Measurements from ENCODE around the gene SMAGP. TPM values are rescaled to one million over a fixed set of nuclear protein-coding genes. Genes with fewer than 3 reads are reported as not detected.

The SMAGP gene
- total and polyA plus RNA-seq, 2 of the 13 experiments (the other 11 are each of a cell fraction or from before 2014, with no cell fraction given) = 9.2 TPM

DNA sequence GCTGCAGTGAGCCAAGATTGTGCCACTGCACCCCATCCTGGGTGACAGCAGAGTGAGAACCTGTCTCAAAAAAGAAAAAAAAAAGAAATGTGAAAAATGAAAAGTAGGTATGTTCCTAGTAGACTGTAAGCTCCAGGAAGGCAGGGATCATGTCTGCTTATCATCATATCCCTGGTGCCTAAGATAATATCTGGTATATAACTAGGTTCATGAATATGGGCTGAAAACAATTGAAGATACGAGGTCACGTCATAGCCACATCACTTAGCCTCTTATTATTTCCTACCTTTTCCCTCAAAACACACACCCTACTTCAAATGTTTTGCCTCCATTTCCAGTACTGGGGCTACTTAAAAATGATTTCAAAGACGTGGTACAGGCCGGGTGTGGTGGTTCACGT is 55.3 kb downstream of the SMAGP start:
- Histone ChIP-seq H3K9ac (ENCODE audit: insufficient read depth, low read depth, low read length) (no peak overlapping the region), H3K36me3 (replicated peaks in 1 of 2; ENCODE audit: control insufficient read depth in 1 of 2, insufficient read depth in 2 of 2, low read length in 2 of 2) (no peaks in the 10 kb centered on the region), H3K79me2 (ENCODE audit: insufficient read depth, low read length) (no peaks in the 10 kb centered on the region), H3K9me3 (ENCODE audit: low read length) (no peaks in the 10 kb centered on the region), H3K27me3 (ENCODE audit: control insufficient read depth in 1 of 2, insufficient read depth in 2 of 2, low read length in 2 of 2) (no peaks in the 10 kb centered on the region; a peak in 1 of 5 replicates), H3K4me1 (ENCODE audit: insufficient read depth, low read length) (peaks cover 15% of the 10 kb centered on the region), H2AFZ (ENCODE audit: low read length) (no peak overlapping the region), H4K20me1 (ENCODE audit: insufficient read depth, low read length) (no peaks in the 10 kb centered on the region), H3K27ac (ENCODE audit: extremely low read length, insufficient read depth, low read length) (no peak overlapping the region), H3K4me3 (replicated peaks in 1 of 3; ENCODE audit: insufficient read depth in 1 of 3, low read depth in 2 of 3, low read length in 3 of 3) (no peak overlapping the region), H3K4me2 (ENCODE audit: low read depth, low read length) (no peak overlapping the region)
- in situ Hi-C loops (cut with HindIII; ENCODE audit: extremely low pct_ligation_motif_present, low pct_unique_long_range_greater_than_20kb) = no loop called here
- CTCF ChIA-PET (ENCODE audit: low intra/inter-chr PET ratio, low total read pairs) = no interaction called here
- intact Hi-C loops (cut with micrococcal nuclease; ENCODE audit: unreplicated experiment) = no loop called here
- FAIRE-seq (no peak), ATAC-seq (no peak), DNase-seq (ENCODE audit: low spot score) (no peak)
- POLR2A ChIA-PET = no interaction called here
- 82% methylated on average over 5 of the region's 5 CpGs for WGBS (ENCODE audit: low lambda C conversion rate)
- BruUV-seq (replicated peaks) = no TSS peak
- no peak for TF ChIP-seq NFYC (CRISPR knock-in tag; IDR thresholded peaks at IDR 0.05)
- no peak for TF ChIP-seq ZNF616 (CRISPR knock-in tag; IDR thresholded peaks at IDR 0.05; ENCODE audit: low read depth)
- TF ChIP-seq MYNN (CRISPR knock-in tag; IDR thresholded peaks at IDR 0.05; ENCODE audit: low read depth) = no peak

DNA sequence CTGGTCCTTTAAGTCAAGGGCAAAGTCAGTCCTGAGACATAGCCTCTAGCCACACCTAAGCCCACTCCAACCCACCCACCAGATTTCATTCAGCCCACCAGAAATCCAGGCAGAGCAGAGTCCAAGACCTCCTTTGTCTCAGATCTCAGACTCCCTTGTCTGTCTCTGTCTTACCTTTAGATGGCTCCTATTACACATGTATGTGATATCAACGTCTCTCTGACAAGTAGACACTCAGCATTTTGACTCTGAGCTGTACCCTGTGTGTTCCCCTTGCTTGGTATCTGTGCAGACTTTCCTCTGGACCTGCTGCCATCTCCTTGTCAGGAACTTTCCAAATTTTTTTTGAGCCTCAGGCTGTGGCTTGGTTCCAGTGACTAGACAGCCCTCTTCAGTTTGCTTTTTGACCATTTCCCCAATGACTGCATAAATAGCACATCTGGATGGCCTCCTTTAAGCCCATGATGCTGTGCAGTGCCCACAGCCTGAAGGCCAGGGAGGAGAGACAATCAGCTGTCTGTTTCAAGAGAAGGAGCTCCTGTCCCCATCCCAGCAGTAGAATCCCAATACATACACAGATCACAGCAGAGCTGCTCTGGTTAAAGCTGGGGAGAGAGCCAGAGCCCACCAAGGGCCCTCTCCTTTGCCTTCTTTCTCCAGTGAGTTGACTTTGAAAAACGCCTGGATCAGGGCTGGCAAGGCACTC is 59.4 kb downstream of the SMAGP start:
- H3K36me3 ChIP-seq (replicated peaks in 1 of 2; ENCODE audit: control insufficient read depth in 1 of 2, insufficient read depth in 2 of 2, low read length in 2 of 2) = no peaks in the 10 kb centered on the region
- TF ChIP-seq, protein P1, sequence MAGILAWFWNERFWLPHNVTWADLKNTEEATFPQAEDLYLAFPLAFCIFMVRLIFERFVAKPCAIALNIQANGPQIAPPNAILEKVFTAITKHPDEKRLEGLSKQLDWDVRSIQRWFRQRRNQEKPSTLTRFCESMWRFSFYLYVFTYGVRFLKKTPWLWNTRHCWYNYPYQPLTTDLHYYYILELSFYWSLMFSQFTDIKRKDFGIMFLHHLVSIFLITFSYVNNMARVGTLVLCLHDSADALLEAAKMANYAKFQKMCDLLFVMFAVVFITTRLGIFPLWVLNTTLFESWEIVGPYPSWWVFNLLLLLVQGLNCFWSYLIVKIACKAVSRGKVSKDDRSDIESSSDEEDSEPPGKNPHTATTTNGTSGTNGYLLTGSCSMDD (CRISPR knock-in tag; IDR thresholded peaks at IDR 0.05) = no peak
- TF ChIP-seq EP300 (IDR thresholded peaks at IDR 0.05; ENCODE audit: low read depth in 2 of 2, low read length in 2 of 2) = no peak
- no peak for TF ChIP-seq EP300 (CRISPR knock-in tag; IDR thresholded peaks at IDR 0.05; ENCODE audit: borderline replicate concordance)
- no peak for TF ChIP-seq PHF20 (CRISPR knock-in tag; IDR thresholded peaks at IDR 0.05)
- TF ChIP-seq SMARCC2 (IDR thresholded peaks at IDR 0.05) = no peak
- TF ChIP-seq ONECUT2 (CRISPR knock-in tag; IDR thresholded peaks at IDR 0.05) = no peak
- no peak for TF ChIP-seq MED13 (CRISPR knock-in tag; IDR thresholded peaks at IDR 0.05)
- no peak for TF ChIP-seq FOXA1 (IDR thresholded peaks at IDR 0.05)
- no peak for TF ChIP-seq FOXA1 (CRISPR knock-in tag; IDR thresholded peaks at IDR 0.05)
- TF ChIP-seq, protein P2, sequence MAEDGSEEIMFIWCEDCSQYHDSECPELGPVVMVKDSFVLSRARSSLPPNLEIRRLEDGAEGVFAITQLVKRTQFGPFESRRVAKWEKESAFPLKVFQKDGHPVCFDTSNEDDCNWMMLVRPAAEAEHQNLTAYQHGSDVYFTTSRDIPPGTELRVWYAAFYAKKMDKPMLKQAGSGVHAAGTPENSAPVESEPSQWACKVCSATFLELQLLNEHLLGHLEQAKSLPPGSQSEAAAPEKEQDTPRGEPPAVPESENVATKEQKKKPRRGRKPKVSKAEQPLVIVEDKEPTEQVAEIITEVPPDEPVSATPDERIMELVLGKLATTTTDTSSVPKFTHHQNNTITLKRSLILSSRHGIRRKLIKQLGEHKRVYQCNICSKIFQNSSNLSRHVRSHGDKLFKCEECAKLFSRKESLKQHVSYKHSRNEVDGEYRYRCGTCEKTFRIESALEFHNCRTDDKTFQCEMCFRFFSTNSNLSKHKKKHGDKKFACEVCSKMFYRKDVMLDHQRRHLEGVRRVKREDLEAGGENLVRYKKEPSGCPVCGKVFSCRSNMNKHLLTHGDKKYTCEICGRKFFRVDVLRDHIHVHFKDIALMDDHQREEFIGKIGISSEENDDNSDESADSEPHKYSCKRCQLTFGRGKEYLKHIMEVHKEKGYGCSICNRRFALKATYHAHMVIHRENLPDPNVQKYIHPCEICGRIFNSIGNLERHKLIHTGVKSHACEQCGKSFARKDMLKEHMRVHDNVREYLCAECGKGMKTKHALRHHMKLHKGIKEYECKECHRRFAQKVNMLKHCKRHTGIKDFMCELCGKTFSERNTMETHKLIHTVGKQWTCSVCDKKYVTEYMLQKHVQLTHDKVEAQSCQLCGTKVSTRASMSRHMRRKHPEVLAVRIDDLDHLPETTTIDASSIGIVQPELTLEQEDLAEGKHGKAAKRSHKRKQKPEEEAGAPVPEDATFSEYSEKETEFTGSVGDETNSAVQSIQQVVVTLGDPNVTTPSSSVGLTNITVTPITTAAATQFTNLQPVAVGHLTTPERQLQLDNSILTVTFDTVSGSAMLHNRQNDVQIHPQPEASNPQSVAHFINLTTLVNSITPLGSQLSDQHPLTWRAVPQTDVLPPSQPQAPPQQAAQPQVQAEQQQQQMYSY (CRISPR knock-in tag; IDR thresholded peaks at IDR 0.05) = no peak
- TF ChIP-seq, protein P3, sequence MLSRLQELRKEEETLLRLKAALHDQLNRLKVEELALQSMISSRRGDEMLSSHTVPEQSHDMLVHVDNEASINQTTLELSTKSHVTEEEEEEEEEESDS (CRISPR knock-in tag; IDR thresholded peaks at IDR 0.05; ENCODE audit: borderline replicate concordance) = no peak
- H3K4me2 ChIP-seq (ENCODE audit: low read depth, low read length) = no peak overlapping the region
- intact Hi-C loops (cut with micrococcal nuclease; ENCODE audit: unreplicated experiment) = no loop called here
- ATAC-seq (no peak; the same call in 1 of the 3 replicates), FAIRE-seq (no peak), DNase-seq (ENCODE audit: low spot score) (no peak)
- H3K9me3 ChIP-seq (ENCODE audit: low read length) = no peaks in the 10 kb centered on the region
- ChIA-PET CTCF (ENCODE audit: low intra/inter-chr PET ratio, low total read pairs) (no interaction called here), POLR2A (interaction anchor here (0.5 kb wide), 1 partner anchor 118 kb away, joined by 4 read pairs; no protein-coding TSS in a partner anchor)
- no peaks in the 10 kb centered on the region for H3K79me2 ChIP-seq (ENCODE audit: insufficient read depth, low read length)
- no peak overlapping the region for H3K27ac ChIP-seq (ENCODE audit: extremely low read length, insufficient read depth, low read length)
- no peaks in the 10 kb centered on the region for H3K4me1 ChIP-seq (ENCODE audit: insufficient read depth, low read length)
- H3K9ac ChIP-seq (ENCODE audit: insufficient read depth, low read depth, low read length) = no peak overlapping the region
- no peaks in the 10 kb centered on the region for H4K20me1 ChIP-seq (ENCODE audit: insufficient read depth, low read length)
- in situ Hi-C loops (cut with HindIII; ENCODE audit: extremely low pct_ligation_motif_present, low pct_unique_long_range_greater_than_20kb) = no loop called here
- H3K27me3 ChIP-seq (ENCODE audit: control insufficient read depth in 1 of 2, insufficient read depth in 2 of 2, low read length in 2 of 2) = no peaks in the 10 kb centered on the region
- BruUV-seq (replicated peaks) = no TSS peak
- no peak overlapping the region for H3K4me3 ChIP-seq (replicated peaks in 1 of 3; ENCODE audit: insufficient read depth in 1 of 3, low read depth in 2 of 3, low read length in 3 of 3)
- H2AFZ ChIP-seq (ENCODE audit: low read length) = no peak overlapping the region
- WGBS (ENCODE audit: low lambda C conversion rate) = 6% methylated on average over 2 of the region's 2 CpGs

All from HepG2 (cell line).